Measurements from ENCODE around the gene COL5A1. TPM values are rescaled to one million over a fixed set of nuclear protein-coding genes. Genes with fewer than 3 reads are reported as not detected.

COL5A1 gene
- total RNA-seq, 1 experiment from 2014 or later: 10.6 TPM

GRCh38 chr9:134689321-134690181, 47.9 kb downstream of the COL5A1 start:
- DNase-seq (peak; percentile 42), ATAC-seq (peak; percentile 89)
- H3K9me3 ChIP-seq (ENCODE audit: low read length): no peaks in the 10 kb centered on the region
- CTCF ChIA-PET: no interaction called here
- intact Hi-C loops (cut with micrococcal nuclease): no loop called here
- no peak overlapping the region for H3K4me2 ChIP-seq (ENCODE audit: low read length)
- no peaks in the 10 kb centered on the region for H3K9me2 ChIP-seq (replicated peaks; ENCODE audit: low read length)
- H3K9ac ChIP-seq (ENCODE audit: low read length): no peak overlapping the region
- no peaks in the 10 kb centered on the region for H4K20me1 ChIP-seq (ENCODE audit: low read length)
- H3K27me3 ChIP-seq (ENCODE audit: low read length): no peaks in the 10 kb centered on the region
- no peak overlapping the region for H3K27ac ChIP-seq (ENCODE audit: low read length)
- no TSS peak for BruUV-seq (replicated peaks)
- POLR2A ChIA-PET (ENCODE audit: unreplicated experiment): no interaction called here
- no peak overlapping the region for H3K4me3 ChIP-seq (ENCODE audit: low read length)
- H2AFZ ChIP-seq (ENCODE audit: low read length): no peak overlapping the region
- TF ChIP-seq EZH2phosphoT487 (IDR thresholded peaks at IDR 0.05; ENCODE audit: borderline replicate concordance, low read length): no peak
- no peak for TF ChIP-seq EZH2 (IDR thresholded peaks at IDR 0.05; ENCODE audit: low read length, unreplicated experiment)
- TF ChIP-seq, protein P1, sequence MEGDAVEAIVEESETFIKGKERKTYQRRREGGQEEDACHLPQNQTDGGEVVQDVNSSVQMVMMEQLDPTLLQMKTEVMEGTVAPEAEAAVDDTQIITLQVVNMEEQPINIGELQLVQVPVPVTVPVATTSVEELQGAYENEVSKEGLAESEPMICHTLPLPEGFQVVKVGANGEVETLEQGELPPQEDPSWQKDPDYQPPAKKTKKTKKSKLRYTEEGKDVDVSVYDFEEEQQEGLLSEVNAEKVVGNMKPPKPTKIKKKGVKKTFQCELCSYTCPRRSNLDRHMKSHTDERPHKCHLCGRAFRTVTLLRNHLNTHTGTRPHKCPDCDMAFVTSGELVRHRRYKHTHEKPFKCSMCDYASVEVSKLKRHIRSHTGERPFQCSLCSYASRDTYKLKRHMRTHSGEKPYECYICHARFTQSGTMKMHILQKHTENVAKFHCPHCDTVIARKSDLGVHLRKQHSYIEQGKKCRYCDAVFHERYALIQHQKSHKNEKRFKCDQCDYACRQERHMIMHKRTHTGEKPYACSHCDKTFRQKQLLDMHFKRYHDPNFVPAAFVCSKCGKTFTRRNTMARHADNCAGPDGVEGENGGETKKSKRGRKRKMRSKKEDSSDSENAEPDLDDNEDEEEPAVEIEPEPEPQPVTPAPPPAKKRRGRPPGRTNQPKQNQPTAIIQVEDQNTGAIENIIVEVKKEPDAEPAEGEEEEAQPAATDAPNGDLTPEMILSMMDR (conservative IDR thresholded peaks at IDR 0.05; ENCODE audit: low read depth, low read length): peak; percentile 65
- no peaks in the 10 kb centered on the region for H3K36me3 ChIP-seq (ENCODE audit: low read depth, low read length)
- no peaks in the 10 kb centered on the region for H3F3A ChIP-seq (ENCODE audit: low read length, unreplicated experiment)
- no peaks in the 10 kb centered on the region for H3K4me1 ChIP-seq (ENCODE audit: insufficient read depth, low read length)
- H3K79me2 ChIP-seq (ENCODE audit: low read length): no peaks in the 10 kb centered on the region

GRCh38 chr9:134690301-134690751, 48.7 kb downstream of the COL5A1 start:
- no peaks in the 10 kb centered on the region for H3K9me2 ChIP-seq (replicated peaks; ENCODE audit: low read length)
- no peaks in the 10 kb centered on the region for H3K9me3 ChIP-seq (ENCODE audit: low read length)
- no peak for DNase-seq
- no peaks in the 10 kb centered on the region for H3F3A ChIP-seq (ENCODE audit: low read length, unreplicated experiment)
- BruUV-seq (replicated peaks): no TSS peak
- H3K4me1 ChIP-seq (ENCODE audit: insufficient read depth, low read length): no peaks in the 10 kb centered on the region
- no peaks in the 10 kb centered on the region for H3K36me3 ChIP-seq (ENCODE audit: low read depth, low read length)
- CTCF ChIA-PET: no interaction called here
- H3K4me3 ChIP-seq (ENCODE audit: low read length): no peak overlapping the region
- H3K79me2 ChIP-seq (ENCODE audit: low read length): no peaks in the 10 kb centered on the region
- H3K27ac ChIP-seq (ENCODE audit: low read length): no peak overlapping the region
- H3K4me2 ChIP-seq (ENCODE audit: low read length): no peak overlapping the region
- intact Hi-C loops (cut with micrococcal nuclease): no loop called here
- TF ChIP-seq, protein P1 (conservative IDR thresholded peaks at IDR 0.05; ENCODE audit: low read depth, low read length): no peak
- TF ChIP-seq EZH2 (IDR thresholded peaks at IDR 0.05; ENCODE audit: low read length, unreplicated experiment): no peak
- TF ChIP-seq EZH2phosphoT487 (IDR thresholded peaks at IDR 0.05; ENCODE audit: borderline replicate concordance, low read length): no peak
- H3K9ac ChIP-seq (ENCODE audit: low read length): no peak overlapping the region
- POLR2A ChIA-PET (ENCODE audit: unreplicated experiment): no interaction called here
- no peaks in the 10 kb centered on the region for H4K20me1 ChIP-seq (ENCODE audit: low read length)
- no peaks in the 10 kb centered on the region for H3K27me3 ChIP-seq (ENCODE audit: low read length)
- ATAC-seq: no peak
- no peak overlapping the region for H2AFZ ChIP-seq (ENCODE audit: low read length)
